ENCODE results near the gene DIO1.
"Not testable (repeated sequence)": the region's sequence is repeated elsewhere in the genome, so short reads cannot be mapped to it uniquely, and the experiment has no call there.

Gene DIO1

GRCh38 chr1:53893999-53894636 lies at the start of gene DIO1:
DIO1 (plus strand) TSS chr1:53894187; CDS start chr1:53894211, 24 bp downstream.
- DNase-seq = no peak

GRCh38 chr1:53847980-53848379 lies 46.0 kb upstream of the DIO1 start:
- DNase-seq = no peak

- DNase-seq = no peak
These were observed 43.8 kb upstream of the DIO1 start for GRCh38 chr1:53850082-53850673.

- DNase-seq = no peak
These were observed 42.3 kb upstream of the DIO1 start for GRCh38 chr1:53851571-53852285.

- peak in 5 of 6 experiments; percentile 28 to 64 (median 32) for DNase-seq
These were observed 33.0 kb upstream of the DIO1 start for GRCh38 chr1:53860967-53861411.

- DNase-seq = no peak
These were observed 31.5 kb upstream of the DIO1 start for GRCh38 chr1:53862507-53862906.

- no peak for DNase-seq
These were observed 25.4 kb upstream of the DIO1 start for GRCh38 chr1:53868565-53868964.

- no peak for DNase-seq
These were observed 24.4 kb upstream of the DIO1 start for GRCh38 chr1:53869454-53870117.

GRCh38 chr1:53871221-53871620 lies 22.8 kb upstream of the DIO1 start:
- no peak for DNase-seq

GRCh38 chr1:53871773-53872484 lies 22.1 kb upstream of the DIO1 start:
- DNase-seq = no peak

- DNase-seq = not testable (repeated sequence)
These were observed 18.8 kb upstream of the DIO1 start for GRCh38 chr1:53875150-53875549.

GRCh38 chr1:53878492-53879105 lies 15.4 kb upstream of the DIO1 start:
- no peak for DNase-seq

- not testable (repeated sequence) for DNase-seq
These were observed 12.1 kb upstream of the DIO1 start for GRCh38 chr1:53881853-53882252.

GRCh38 chr1:53883600-53883999 lies 10.4 kb upstream of the DIO1 start:
- DNase-seq = not testable (repeated sequence)

GRCh38 chr1:53888681-53889080 lies 5.3 kb upstream of the DIO1 start:
- no peak for DNase-seq

- peak; percentile 69 to 85 (median 78) for DNase-seq
These were observed 4.4 kb upstream of the DIO1 start, which contains the start of gene YIPF1 for GRCh38 chr1:53889304-53890298. YIPF1 (minus strand) TSS chr1:53889797; CDS start chr1:53888937, 860 bp downstream.

GRCh38 chr1:53890522-53890941 lies 3.5 kb upstream of the DIO1 start:
- DNase-seq = no peak

- DNase-seq = no peak
These were observed 3.0 kb upstream of the DIO1 start for GRCh38 chr1:53891018-53891417.

- no peak for DNase-seq
These were observed 2.3 kb upstream of the DIO1 start for GRCh38 chr1:53891678-53892077.

GRCh38 chr1:53892911-53893310 lies 1.1 kb upstream of the DIO1 start:
- DNase-seq = no peak

GRCh38 chr1:53894644-53895043 lies 657 bp downstream of the DIO1 start:
- no peak for DNase-seq

All from stimulated activated naive CD4-positive, alpha-beta T cell (primary cell).